ENCODE measurements around the gene IL13.

DNA sequence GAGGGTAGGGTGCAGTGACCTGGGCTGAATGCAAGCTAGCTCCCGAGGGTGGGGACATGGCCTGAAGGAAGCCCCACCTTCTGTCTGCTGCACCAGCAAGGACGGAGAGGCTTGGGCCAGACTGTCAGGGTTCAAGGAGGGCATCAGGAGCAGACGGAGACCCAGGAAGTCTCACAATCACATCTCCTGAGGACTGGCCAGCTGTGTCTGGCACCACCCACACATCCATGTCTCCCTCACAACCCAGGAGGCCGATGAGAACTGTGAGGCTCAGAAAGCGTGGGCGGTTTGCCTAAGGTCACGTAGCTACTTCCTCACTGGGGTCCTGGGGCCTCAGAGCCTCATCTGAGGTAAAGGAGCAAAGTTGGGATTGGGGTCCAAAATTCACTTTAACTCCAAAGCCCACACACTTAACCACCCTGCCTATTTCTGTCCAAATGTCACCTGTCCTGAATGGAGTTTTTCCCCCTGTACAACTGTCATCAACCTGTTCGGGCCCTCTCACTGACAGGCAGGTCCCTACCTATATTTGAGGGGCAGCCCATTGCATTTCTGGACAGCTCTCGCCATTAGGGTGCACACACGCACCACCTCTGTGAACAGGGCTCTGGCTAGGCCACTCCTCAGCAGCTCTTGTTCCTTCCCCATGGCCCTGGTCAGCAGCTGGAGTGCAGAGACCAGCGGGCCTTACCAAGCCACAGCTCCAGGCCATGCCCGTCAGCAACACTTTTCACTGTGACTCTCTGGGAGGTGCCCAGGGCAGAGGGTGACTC lies 3.4 kb downstream of the IL13 start:
- TF ChIP-seq, protein P1, sequence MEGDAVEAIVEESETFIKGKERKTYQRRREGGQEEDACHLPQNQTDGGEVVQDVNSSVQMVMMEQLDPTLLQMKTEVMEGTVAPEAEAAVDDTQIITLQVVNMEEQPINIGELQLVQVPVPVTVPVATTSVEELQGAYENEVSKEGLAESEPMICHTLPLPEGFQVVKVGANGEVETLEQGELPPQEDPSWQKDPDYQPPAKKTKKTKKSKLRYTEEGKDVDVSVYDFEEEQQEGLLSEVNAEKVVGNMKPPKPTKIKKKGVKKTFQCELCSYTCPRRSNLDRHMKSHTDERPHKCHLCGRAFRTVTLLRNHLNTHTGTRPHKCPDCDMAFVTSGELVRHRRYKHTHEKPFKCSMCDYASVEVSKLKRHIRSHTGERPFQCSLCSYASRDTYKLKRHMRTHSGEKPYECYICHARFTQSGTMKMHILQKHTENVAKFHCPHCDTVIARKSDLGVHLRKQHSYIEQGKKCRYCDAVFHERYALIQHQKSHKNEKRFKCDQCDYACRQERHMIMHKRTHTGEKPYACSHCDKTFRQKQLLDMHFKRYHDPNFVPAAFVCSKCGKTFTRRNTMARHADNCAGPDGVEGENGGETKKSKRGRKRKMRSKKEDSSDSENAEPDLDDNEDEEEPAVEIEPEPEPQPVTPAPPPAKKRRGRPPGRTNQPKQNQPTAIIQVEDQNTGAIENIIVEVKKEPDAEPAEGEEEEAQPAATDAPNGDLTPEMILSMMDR (IDR thresholded peaks at IDR 0.05 in 2 of 3, conservative IDR thresholded peaks at IDR 0.05 in 1 of 3; ENCODE audit: borderline replicate concordance in 1 of 3, insufficient read depth in 1 of 3, low read depth in 2 of 3, low read length in 2 of 3), result no peak
- no peak for TF ChIP-seq SIN3A (IDR thresholded peaks at IDR 0.05; ENCODE audit: low read depth)
- TF ChIP-seq EZH2 (IDR thresholded peaks at IDR 0.05), result no peak
- TF ChIP-seq POLR2AphosphoS5 (IDR thresholded peaks at IDR 0.05; ENCODE audit: low read depth, low read length), result no peak
- no peak for TF ChIP-seq POLR2A (IDR thresholded peaks at IDR 0.05; ENCODE audit: borderline replicate concordance, extremely low read depth, insufficient read depth, insufficient read length)
- TF ChIP-seq TCF7L2 (IDR thresholded peaks at IDR 0.05; ENCODE audit: borderline replicate concordance, extremely low read depth, insufficient read depth, insufficient read length), result no peak
- TF ChIP-seq CEBPB (IDR thresholded peaks at IDR 0.05; ENCODE audit: low read depth), result no peak
- TF ChIP-seq EZH2phosphoT487 (IDR thresholded peaks at IDR 0.05; ENCODE audit: borderline replicate concordance), result no peak
- TF ChIP-seq, protein P2, sequence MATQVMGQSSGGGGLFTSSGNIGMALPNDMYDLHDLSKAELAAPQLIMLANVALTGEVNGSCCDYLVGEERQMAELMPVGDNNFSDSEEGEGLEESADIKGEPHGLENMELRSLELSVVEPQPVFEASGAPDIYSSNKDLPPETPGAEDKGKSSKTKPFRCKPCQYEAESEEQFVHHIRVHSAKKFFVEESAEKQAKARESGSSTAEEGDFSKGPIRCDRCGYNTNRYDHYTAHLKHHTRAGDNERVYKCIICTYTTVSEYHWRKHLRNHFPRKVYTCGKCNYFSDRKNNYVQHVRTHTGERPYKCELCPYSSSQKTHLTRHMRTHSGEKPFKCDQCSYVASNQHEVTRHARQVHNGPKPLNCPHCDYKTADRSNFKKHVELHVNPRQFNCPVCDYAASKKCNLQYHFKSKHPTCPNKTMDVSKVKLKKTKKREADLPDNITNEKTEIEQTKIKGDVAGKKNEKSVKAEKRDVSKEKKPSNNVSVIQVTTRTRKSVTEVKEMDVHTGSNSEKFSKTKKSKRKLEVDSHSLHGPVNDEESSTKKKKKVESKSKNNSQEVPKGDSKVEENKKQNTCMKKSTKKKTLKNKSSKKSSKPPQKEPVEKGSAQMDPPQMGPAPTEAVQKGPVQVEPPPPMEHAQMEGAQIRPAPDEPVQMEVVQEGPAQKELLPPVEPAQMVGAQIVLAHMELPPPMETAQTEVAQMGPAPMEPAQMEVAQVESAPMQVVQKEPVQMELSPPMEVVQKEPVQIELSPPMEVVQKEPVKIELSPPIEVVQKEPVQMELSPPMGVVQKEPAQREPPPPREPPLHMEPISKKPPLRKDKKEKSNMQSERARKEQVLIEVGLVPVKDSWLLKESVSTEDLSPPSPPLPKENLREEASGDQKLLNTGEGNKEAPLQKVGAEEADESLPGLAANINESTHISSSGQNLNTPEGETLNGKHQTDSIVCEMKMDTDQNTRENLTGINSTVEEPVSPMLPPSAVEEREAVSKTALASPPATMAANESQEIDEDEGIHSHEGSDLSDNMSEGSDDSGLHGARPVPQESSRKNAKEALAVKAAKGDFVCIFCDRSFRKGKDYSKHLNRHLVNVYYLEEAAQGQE (IDR thresholded peaks at IDR 0.05; ENCODE audit: low read depth), result no peak
- no peak for TF ChIP-seq ZFX (IDR thresholded peaks at IDR 0.05)

Data from HCT116 (cell line).